AG10803 (cell line): ENCODE data around the gene GPR78.
A peak's percentile ranks its signal among the peaks of the same experiment; 100 is the strongest.

ENCODE experiments used
- DNase-seq: peaks from one replicate; pipeline ENCODE4 v3.0.0; 2010; ENCODE audit warnings: low read depth
- H3K4me3 ChIP-seq: 2 replicates; pipeline ENCODE4 v1.5.1; 2011; ENCODE audit warnings: mild to moderate bottlenecking, low read length, control low read depth
- TF ChIP-seq, protein P1 (sequence below): conservative IDR thresholded peaks from 2 replicates; pipeline ENCODE4 v1.5.1; 2011; ENCODE audit warnings: mild to moderate bottlenecking, low read length, control low read depth, inconsistent platforms

The GPR78 gene

DNA sequence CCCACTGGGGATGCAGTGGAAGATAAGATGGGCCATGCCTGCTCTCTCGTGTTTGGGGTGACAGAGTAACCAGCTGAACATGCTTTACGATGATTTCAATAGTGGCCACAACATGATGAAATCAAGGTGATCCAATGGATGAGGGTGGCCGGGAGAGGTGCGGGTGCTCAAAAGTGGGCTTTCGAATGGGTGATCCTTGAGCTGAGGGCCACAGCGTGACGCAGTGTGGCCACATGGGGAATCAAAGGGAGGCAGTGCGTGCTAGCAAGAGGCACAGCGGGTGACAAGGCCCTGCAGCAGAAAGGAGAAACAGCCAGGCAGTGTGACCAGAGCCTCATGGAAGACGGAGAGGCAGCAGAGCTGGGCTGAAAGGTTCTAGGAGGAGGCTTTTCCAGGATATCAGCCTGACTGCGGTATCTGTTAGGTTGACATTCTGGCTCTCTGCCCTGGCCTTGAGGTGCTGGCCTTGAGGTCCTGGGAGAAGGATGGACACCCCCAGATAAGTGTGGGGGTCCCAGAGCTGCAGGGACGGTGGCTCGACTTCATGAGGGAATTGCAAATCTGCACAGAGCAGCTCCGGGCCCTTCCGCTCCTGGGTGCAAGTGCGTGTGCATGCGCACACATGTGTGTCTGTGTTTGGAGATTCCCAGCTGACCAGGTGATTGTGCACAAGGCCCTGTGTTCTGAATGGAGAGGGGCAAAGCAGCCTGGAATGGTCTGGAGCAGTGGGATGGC lies 38.0 kb upstream of the GPR78 start:
- no peak overlapping the region for H3K4me3 ChIP-seq
- TF ChIP-seq, protein P1, sequence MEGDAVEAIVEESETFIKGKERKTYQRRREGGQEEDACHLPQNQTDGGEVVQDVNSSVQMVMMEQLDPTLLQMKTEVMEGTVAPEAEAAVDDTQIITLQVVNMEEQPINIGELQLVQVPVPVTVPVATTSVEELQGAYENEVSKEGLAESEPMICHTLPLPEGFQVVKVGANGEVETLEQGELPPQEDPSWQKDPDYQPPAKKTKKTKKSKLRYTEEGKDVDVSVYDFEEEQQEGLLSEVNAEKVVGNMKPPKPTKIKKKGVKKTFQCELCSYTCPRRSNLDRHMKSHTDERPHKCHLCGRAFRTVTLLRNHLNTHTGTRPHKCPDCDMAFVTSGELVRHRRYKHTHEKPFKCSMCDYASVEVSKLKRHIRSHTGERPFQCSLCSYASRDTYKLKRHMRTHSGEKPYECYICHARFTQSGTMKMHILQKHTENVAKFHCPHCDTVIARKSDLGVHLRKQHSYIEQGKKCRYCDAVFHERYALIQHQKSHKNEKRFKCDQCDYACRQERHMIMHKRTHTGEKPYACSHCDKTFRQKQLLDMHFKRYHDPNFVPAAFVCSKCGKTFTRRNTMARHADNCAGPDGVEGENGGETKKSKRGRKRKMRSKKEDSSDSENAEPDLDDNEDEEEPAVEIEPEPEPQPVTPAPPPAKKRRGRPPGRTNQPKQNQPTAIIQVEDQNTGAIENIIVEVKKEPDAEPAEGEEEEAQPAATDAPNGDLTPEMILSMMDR: no peak
- no peak for DNase-seq

DNA sequence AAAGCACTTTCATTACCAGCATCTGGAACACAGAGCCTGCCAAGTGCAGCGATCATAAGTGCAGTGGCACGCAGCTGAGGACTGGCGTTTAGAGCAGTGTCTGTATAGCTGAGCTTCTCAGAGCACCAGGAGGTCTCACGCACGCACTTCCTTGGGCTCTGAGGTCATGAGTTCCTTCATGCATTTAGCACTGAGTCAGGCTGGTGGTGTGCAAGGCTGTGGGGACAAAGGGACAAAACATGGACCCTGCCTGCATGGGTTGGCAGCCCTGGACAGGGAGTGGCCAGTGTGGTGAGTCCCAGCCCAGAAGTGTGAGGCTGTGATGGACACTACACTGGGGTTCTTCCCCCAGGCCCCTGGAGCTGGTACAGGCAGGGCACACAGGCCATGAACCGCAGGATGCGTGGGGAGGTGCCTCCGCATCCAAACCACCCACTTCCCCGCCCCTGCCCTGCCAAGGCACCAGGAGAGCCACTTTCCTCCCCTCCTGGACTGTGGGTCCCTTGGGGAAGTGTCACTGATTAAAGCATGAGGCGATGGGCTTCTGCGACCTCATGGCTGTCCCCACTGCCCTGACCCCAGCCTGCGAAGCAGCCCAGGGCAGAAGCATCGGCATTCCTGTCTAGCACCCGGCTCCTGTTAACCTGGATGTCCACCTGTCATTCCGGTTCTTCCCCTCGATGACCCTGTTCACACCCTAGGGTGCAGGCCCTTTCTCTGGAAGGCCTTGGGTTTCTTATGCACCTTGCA lies 37.2 kb upstream of the GPR78 start:
- H3K4me3 ChIP-seq: no peak overlapping the region
- DNase-seq: peak; percentile 74
- TF ChIP-seq, protein P1: no peak

DNA sequence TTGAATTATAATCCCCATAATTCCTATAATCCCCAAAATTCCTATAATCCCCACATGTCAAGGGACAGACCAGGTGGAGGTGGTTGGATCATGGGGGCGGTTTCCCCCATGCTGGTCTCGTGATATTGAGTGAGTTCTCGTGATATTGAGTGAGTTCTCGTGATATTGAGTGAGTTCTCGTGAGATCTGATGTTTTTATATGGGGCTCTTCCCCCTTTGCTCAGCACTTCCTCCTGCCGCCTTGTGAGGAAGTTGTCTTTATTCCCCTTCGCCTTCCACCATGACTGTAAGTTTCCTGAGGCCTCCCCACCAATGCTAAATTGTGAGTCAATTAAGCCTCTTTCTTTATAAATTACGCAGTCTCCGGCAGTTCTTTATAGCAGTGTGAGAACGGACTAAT lies 36.6 kb upstream of the GPR78 start:
- no peak overlapping the region for H3K4me3 ChIP-seq
- TF ChIP-seq, protein P1: no peak
- DNase-seq: no peak

DNA sequence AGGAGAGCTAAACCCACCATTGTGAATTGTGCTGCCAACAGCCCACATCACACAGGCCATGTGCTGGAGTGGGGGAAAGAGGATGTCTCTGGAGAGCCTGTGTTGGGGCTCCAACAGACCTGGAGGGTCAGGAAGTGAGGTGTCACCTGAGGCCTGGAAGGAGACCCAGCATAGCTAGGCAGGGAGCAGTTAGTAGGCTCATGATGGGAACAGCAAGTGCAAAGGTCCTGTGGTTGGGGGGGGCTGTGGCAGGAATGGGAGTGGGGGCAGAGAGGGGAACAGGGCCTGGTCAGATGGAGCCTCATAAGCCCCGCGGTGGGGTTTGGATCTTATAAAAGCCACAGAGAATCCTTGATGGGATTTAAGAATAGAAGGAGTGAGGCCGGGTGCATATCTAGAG lies 35.9 kb upstream of the GPR78 start:
- DNase-seq: no peak
- H3K4me3 ChIP-seq: no peak overlapping the region
- TF ChIP-seq, protein P1: no peak

DNA sequence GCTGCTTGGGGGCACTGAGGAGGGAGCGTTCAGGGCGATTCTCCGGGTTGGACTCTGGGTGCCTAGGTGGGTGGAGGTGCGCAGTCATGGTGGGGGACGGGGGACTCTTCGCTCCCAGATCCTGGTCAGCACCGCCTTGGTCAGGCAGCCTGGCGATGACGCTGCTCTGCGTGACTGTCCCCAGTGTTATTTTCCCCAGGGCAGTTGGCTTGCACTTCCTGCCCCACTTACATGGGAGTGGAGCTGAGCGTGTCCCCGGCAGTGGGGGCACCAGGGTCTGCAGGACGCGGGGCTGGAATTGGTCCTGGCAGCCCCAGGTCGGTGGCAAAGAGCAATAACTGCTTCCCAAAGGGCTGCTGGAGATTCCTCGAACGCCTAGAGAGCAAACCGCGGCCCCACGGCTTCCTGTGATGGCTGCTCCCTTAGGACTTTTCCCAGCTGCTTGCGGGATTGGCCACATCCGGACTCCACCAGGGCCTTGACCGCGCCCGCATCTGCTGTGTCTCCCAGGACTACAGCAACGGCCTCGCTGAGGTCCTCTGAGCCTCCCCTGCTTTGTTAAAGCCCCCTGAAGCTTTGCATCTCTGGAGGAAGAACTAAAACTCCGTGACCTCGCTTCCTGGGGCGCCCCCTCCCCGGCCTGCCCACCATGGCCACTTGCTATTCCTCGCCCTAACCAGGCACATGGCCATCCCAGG lies 35.3 kb upstream of the GPR78 start:
- TF ChIP-seq, protein P1: no peak
- DNase-seq: peak; percentile 24
- no peak overlapping the region for H3K4me3 ChIP-seq

DNA sequence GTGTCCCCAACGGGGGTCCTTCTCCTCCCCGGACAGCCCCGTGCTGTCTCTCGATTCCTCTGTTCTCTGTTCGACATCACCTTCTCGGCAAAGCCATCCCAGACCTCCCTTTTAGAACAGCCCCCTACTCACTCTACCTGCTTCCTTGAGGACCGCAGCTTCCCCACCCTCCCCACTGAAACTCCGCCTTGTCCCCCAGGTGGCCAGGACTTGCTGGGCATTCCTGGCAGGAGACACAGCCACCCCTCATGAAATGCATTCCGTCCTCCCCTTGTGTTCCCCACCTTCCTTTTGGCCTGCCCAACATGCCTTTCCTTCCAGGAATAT lies 34.8 kb upstream of the GPR78 start:
- H3K4me3 ChIP-seq: no peak overlapping the region
- TF ChIP-seq, protein P1: no peak
- DNase-seq: no peak
